ENCODE measurements around the gene PAQR9. TPM values are rescaled to one million over a fixed set of nuclear protein-coding genes. Genes with fewer than 3 reads are reported as not detected.

Gene PAQR9
- total RNA-seq, 1 donor from 2014 or later, result not detected

DNA sequence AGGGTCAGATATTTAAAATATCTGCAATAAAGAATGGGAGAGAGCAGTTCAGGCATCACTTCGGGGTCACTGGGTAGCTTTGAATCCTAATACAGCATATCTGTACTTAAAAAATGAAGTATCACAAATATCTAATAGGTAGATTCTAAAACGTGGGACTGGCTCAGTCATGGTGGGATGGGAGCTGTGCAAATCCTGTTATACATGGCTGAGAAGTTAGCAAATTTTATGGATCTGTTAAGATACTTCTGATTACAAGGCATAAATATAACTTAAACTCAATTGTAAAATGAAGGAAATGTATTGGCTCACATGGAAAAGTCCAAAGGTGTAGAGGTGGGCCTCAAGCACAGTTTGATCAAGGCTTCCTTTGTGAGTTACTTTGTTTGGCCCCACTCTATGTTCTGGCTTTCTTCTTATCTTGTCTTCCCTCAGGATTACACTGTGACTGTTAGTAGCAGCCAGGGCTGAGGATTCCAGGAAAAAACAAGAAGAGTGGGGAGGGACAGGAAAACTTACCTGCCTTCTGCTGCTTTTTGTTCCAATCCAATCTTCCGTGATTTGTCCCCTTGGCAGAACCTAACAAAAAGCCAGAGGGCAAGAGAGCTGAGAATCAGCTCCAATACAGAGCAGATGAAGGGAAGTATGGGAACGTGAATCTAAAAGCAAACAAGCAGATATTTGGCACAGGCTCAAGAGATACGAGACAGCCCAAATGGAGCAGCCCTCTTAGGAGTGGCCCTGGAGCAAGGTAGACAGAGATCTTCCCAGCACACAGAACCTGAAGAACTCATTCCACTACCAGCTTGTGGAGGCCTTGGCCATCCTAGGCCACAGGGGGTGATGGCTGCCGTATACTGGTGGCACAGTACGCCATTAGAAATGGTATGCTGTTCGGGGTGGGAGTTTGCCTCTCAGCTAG is 10.9 kb downstream of the PAQR9 start:
- no peak for DNase-seq (ENCODE audit: extremely low spot score in 2 of 2)
- H3K4me1 ChIP-seq, result no peaks in the 10 kb centered on the region
- TF ChIP-seq POLR2A (IDR thresholded peaks at IDR 0.05) (no peak), POLR2AphosphoS5 (IDR thresholded peaks at IDR 0.05; ENCODE audit: insufficient read depth in 1 of 2, low read depth in 1 of 2) (no peak)
- TF ChIP-seq, protein P1, sequence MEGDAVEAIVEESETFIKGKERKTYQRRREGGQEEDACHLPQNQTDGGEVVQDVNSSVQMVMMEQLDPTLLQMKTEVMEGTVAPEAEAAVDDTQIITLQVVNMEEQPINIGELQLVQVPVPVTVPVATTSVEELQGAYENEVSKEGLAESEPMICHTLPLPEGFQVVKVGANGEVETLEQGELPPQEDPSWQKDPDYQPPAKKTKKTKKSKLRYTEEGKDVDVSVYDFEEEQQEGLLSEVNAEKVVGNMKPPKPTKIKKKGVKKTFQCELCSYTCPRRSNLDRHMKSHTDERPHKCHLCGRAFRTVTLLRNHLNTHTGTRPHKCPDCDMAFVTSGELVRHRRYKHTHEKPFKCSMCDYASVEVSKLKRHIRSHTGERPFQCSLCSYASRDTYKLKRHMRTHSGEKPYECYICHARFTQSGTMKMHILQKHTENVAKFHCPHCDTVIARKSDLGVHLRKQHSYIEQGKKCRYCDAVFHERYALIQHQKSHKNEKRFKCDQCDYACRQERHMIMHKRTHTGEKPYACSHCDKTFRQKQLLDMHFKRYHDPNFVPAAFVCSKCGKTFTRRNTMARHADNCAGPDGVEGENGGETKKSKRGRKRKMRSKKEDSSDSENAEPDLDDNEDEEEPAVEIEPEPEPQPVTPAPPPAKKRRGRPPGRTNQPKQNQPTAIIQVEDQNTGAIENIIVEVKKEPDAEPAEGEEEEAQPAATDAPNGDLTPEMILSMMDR (IDR thresholded peaks at IDR 0.05), result no peak
- H3K36me3 ChIP-seq, result no peaks in the 10 kb centered on the region
- no peaks in the 10 kb centered on the region for H3K9me3 ChIP-seq
- H3K27ac ChIP-seq, result no peak overlapping the region
- H3K4me3 ChIP-seq, result no peak overlapping the region
- intact Hi-C loops (cut with DNase I), result no loop called here
- no peaks in the 10 kb centered on the region for H3K27me3 ChIP-seq

DNA sequence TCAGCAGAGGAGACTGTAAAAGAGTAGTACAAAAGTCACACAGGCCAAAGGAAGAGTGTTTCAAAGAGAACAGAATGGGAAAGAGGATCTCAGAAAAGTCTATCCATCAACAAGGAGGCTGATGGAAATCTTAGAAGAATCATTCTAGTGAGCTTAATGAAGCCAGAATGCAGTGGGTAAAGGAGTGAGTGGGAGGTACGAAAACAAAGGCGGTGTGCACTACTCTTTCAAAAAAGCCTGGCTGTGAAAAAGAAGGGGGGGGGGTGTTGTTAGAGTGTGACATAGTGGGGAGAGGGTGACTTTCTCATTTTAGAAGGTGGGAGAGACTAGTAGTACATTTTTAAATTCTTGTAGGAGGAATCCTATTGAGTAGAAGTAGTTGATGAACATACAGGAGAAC is 11.7 kb downstream of the PAQR9 start:
- Histone ChIP-seq H3K9me3 (no peaks in the 10 kb centered on the region), H3K4me3 (no peak overlapping the region), H3K27ac (no peak overlapping the region), H3K36me3 (no peaks in the 10 kb centered on the region), H3K4me1 (no peaks in the 10 kb centered on the region), H3K27me3 (no peaks in the 10 kb centered on the region)
- no peak for TF ChIP-seq POLR2AphosphoS5 (IDR thresholded peaks at IDR 0.05; ENCODE audit: insufficient read depth in 1 of 2, low read depth in 1 of 2)
- TF ChIP-seq, protein P1 (IDR thresholded peaks at IDR 0.05), result no peak
- no peak for TF ChIP-seq POLR2A (IDR thresholded peaks at IDR 0.05)
- intact Hi-C loops (cut with DNase I), result no loop called here
- DNase-seq (ENCODE audit: extremely low spot score in 2 of 2), result no peak

DNA sequence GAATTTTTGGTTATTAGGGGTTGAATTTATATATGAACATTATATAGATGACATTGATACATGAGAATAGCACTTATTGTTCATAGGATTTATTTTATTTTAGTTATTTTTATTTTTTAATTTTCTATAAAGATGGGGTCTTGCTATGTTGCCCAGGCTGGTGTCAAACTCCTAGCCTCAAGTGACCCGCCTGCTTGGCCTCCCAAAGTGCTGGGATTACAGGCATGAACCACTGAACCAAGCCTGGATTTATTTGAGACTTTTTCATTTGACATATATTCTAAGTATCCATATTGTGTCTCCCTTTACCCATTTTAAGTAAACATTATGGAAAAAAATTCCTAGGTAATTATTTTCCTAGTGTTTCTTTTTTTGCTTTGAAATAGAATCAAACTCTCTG is 12.5 kb downstream of the PAQR9 start:
- Histone ChIP-seq H3K36me3 (no peaks in the 10 kb centered on the region), H3K4me1 (no peaks in the 10 kb centered on the region), H3K27me3 (no peaks in the 10 kb centered on the region), H3K9me3 (no peaks in the 10 kb centered on the region), H3K27ac (no peak overlapping the region), H3K4me3 (no peak overlapping the region)
- DNase-seq (ENCODE audit: extremely low spot score in 2 of 2), result no peak
- TF ChIP-seq, protein P1 (IDR thresholded peaks at IDR 0.05), result no peak
- TF ChIP-seq POLR2A (IDR thresholded peaks at IDR 0.05), result no peak
- intact Hi-C loops (cut with DNase I), result no loop called here

DNA sequence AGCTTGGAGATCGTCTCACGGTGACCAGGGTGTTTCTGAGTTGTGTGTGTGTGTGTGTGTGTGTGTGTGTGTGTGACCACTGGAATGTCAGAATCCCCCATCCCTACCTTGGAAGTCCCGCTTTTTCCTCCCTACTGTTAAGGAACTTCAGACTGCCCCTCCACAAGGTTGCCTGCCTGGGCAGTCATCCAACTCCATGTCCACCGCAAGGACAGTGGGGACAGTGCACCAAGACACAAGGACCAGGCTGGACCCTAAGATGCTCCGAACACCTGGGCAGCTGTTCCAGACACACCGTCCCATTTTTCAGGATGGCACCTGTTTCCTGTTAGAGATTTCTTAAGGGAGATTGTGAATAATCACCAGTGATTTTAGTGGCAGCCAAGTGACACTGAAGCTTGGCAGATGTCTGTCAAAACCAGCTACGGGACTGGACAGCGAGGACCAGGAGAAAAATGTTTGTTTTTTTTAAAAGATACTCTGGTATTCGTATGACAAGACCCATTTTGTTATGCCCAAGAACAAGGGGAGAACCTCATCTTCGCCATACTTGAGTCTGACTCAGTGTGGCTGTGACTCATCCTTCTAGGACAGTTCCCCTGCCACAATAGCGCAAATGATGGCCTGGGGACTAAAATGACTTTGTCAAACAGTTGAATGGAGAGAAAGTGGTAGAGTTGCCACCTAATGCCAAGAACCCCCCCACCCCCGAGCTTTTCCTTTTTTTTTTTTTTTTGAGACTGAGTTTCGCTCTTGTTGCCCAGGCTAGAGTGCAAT is 15.5 kb downstream of the PAQR9 start:
- intact Hi-C loops (cut with DNase I), result no loop called here
- H3K4me1 ChIP-seq, result no peaks in the 10 kb centered on the region
- TF ChIP-seq, protein P1 (IDR thresholded peaks at IDR 0.05), result no peak
- TF ChIP-seq POLR2AphosphoS5 (IDR thresholded peaks at IDR 0.05; ENCODE audit: insufficient read depth in 1 of 2, low read depth in 1 of 2), result no peak
- no peak for TF ChIP-seq POLR2A (IDR thresholded peaks at IDR 0.05)
- H3K27ac ChIP-seq, result no peak overlapping the region
- no peaks in the 10 kb centered on the region for H3K9me3 ChIP-seq
- no peaks in the 10 kb centered on the region for H3K36me3 ChIP-seq
- DNase-seq (ENCODE audit: extremely low spot score in 2 of 2), result no peak
- H3K4me3 ChIP-seq, result no peak overlapping the region
- H3K27me3 ChIP-seq, result no peaks in the 10 kb centered on the region
